Ascending aorta (tissue), 2 donors: ENCODE data around the gene TRAPPC14. TPM values are rescaled to one million over a fixed set of nuclear protein-coding genes. Genes with fewer than 3 reads are reported as not detected.

Experiments
- DNase-seq, 2 donors: peaks; one replicate each; pipeline ENCODE4 v3.0.0-alpha.2; 2019; ENCODE audit warnings: low spot score in 2 of 2
- H3K27ac ChIP-seq, 2 donors: fragments of 200-600 bp; sonication (generic); one replicate each; pipeline ENCODE4 v1.5.1; 2016 to 2017; ENCODE audit warnings: mild to moderate bottlenecking in 1 of 2
- H3K27me3 ChIP-seq: fragments of 200-600 bp; sonication (generic); one replicate; pipeline ENCODE4 v1.5.1; 2017
- H3K36me3 ChIP-seq, 2 donors: fragments of 200-600 bp; sonication (generic); one replicate each; pipeline ENCODE4 v1.5.1; 2016
- H3K4me1 ChIP-seq, 2 donors: fragments of 200-600 bp; sonication (generic); one replicate each; pipeline ENCODE4 v1.5.1; 2016 to 2017; ENCODE audit warnings: mild to moderate bottlenecking in 1 of 2
- H3K4me3 ChIP-seq, 2 donors: fragments of 200-600 bp; sonication (generic); one replicate each; pipeline ENCODE4 v1.5.1; 2016 to 2017; ENCODE audit warnings: mild to moderate bottlenecking in 1 of 2
- H3K9me3 ChIP-seq, 2 donors: fragments of 200-600 bp; sonication (generic); one replicate each; pipeline ENCODE4 v1.5.1; 2016
- intact Hi-C: fragments of 100-400 bp; cut with DNase I; formaldehyde crosslinking; loops from one replicate; pipeline ENCODE4 v1.15.1; 2023
- total RNA-seq: library from RNA; depleted of rRNA; stranded (reverse); fragments of >200 nt; gene quantifications from one replicate; pipeline ENCODE4 v1.1.0, GENCODE V29; 2016
- TF ChIP-seq, protein P1 (sequence below), 3 experiments: fragments of 200-600 bp in 2 of 3; fragments of 450-650 bp in 1 of 3; sonication (generic) in 2 of 3; IDR thresholded peaks; one replicate each; pipeline ENCODE4 v1.5.1; 2016 to 2019; ENCODE audit warnings: antibody characterized with exemption in 3 of 3, mild to moderate bottlenecking in 1 of 3, moderate library complexity in 1 of 3

Gene TRAPPC14
- total RNA-seq, 1 donor from 2014 or later: 22.0 TPM

DNA sequence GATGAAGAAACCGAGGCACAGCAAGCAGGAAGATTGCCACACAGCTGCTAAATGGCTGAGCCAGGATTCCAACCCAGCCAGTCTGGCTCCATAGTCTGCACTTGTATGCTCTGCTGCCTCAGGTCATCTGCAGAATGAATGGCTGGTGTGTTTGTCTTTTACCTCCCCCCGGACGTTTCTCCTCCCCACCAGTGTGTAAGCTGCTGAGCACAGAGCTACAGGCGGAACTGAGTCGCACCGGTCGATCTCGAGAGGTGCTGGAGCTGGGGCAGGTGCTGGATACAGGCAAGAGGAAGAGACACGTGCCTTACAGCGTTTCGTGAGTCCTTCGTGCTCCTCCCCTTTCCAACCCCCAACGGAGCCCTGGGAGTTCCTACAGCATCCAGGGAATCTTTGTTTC is 36.5 kb downstream of the TRAPPC14 start:
- TF ChIP-seq, protein P1, sequence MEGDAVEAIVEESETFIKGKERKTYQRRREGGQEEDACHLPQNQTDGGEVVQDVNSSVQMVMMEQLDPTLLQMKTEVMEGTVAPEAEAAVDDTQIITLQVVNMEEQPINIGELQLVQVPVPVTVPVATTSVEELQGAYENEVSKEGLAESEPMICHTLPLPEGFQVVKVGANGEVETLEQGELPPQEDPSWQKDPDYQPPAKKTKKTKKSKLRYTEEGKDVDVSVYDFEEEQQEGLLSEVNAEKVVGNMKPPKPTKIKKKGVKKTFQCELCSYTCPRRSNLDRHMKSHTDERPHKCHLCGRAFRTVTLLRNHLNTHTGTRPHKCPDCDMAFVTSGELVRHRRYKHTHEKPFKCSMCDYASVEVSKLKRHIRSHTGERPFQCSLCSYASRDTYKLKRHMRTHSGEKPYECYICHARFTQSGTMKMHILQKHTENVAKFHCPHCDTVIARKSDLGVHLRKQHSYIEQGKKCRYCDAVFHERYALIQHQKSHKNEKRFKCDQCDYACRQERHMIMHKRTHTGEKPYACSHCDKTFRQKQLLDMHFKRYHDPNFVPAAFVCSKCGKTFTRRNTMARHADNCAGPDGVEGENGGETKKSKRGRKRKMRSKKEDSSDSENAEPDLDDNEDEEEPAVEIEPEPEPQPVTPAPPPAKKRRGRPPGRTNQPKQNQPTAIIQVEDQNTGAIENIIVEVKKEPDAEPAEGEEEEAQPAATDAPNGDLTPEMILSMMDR (IDR thresholded peaks at IDR 0.05): no peak
- Histone ChIP-seq H3K4me1 (peaks cover 0 to 16% of the 10 kb centered on the region in 2 donors), H3K9me3 (no peaks in the 10 kb centered on the region), H3K4me3 (no peak overlapping the region), H3K27ac (no peak overlapping the region), H3K36me3 (no peaks in the 10 kb centered on the region), H3K27me3 (no peaks in the 10 kb centered on the region)
- intact Hi-C loops: loop anchor here (10.0 kb wide), 1 partner anchor 303 kb away; the partner anchor contains the start of genes MEPCE and ZCWPW1
- no peak for DNase-seq

DNA sequence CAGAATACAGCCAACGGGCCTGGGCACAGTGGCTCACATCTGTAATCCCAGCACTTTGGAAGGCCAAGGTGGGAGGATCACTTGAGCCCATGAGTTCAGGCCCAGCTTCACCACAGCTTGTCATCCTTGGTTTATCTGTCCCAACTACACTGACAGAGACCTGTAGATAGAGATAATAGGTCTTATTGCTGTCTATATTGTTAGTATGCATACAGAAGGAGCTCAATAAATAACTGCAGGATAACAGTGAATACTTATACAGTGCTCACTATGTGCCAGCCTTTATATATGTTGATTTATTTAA is 37.8 kb downstream of the TRAPPC14 start:
- intact Hi-C loops: loop anchor here (10.0 kb wide), 1 partner anchor 304 kb away; the partner anchor contains the start of genes MEPCE and ZCWPW1
- DNase-seq: no peak
- TF ChIP-seq, protein P1 (IDR thresholded peaks at IDR 0.05): no peak
- H3K27me3 ChIP-seq: no peaks in the 10 kb centered on the region
- no peaks in the 10 kb centered on the region for H3K36me3 ChIP-seq
- peak overlapping the region; percentile 70 to 84 for H3K4me3 ChIP-seq
- H3K27ac ChIP-seq: peak overlapping the region; percentile 86 to 93
- H3K9me3 ChIP-seq: no peaks in the 10 kb centered on the region
- H3K4me1 ChIP-seq: peaks cover 0 to 9% of the 10 kb centered on the region in 2 donors

DNA sequence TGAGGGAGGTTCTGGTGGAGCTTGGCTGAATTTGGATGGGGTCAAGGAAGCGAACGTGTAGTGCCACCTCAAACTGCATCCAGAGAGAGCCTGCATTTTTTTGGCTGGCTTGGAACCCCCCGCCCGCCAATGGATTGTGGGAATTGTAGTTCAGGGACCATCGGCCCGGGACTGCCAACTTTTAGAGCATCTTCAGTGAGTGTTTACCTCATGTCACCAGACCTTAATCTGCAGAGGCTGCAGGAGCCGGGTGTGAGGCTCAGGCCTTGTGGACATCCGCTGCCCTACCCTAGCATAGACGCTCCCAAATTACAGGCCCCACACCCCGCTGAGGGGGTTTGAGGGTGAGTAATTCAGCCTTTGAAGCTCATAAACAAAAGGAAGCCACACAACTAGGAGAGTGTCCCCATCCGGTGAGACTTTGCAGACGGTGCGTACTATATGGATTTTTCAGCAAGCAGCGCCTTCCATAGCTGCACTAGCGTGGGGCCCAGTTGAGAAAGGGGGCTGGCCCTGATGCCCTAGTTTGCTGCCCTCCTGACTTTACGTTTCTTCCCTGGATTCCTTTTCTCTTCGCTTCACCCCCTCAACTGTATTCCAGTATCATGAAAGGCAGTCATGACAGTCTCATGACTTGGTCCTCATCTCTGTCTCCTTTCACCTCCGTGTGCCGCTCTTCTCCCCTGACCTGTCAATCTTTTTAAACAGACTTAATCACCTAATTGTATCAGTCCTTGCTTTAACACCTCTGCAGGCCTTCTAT is 38.4 kb downstream of the TRAPPC14 start:
- DNase-seq: peak in 1 of 2 donors; percentile 84
- Histone ChIP-seq H3K4me1 (peaks cover 0 to 9% of the 10 kb centered on the region in 2 donors), H3K36me3 (no peaks in the 10 kb centered on the region), H3K4me3 (peak overlapping the region; percentile 70 to 84), H3K27me3 (no peaks in the 10 kb centered on the region), H3K27ac (peak overlapping the region; percentile 86 to 93), H3K9me3 (no peaks in the 10 kb centered on the region)
- intact Hi-C loops: loop anchor here (1.0 to 10.0 kb wide), 3 partner anchors 19 to 305 kb away; partner anchors contain the start of genes AP4M1, LAMTOR4, MCM7 and MEPCE
- TF ChIP-seq, protein P1 (IDR thresholded peaks at IDR 0.05): no peak

DNA sequence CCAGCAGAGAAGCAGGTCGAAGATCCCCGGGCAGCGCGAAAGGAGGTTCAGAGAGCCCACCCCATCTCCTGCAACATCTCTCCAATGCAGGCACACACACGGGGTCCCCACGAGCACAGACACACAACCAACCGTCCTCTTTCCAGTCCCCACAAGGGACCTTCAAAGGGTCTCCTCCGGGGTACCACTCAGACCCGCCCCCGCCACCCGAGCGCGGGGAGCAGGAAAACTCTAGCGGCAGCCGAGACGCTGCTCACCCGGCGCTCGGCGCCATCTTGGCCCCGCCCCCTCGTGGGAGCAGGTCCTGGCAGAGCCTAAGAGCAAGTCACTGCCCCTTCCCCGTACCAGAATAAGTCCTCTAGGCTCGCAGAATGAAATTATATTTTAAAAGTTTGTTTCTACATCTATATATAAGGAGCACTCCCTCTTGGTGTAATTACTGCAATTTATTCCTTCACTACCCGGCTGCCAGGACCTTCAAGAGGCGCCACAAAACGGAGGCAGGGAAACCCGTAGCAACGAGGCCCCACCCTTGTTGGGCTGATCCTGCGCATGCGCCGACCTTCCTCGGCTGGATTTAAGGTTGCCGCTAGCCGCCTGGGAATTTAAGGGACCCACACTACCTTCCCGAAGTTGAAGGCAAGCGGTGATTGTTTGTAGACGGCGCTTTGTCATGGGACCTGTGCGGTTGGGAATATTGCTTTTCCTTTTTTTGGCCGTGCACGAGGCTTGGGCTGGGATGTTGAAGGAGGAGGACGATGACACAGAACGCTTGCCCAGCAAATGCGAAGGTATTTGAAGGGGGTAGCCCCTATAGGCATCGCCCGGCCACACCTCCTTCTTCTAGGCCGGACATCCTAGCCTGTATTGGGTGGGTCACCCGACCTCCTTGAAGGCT is 39.2 kb downstream of the TRAPPC14 start, which contains the start of the genes CNPY4 and TAF6:
Gene CNPY4, plus strand, starts transcription at position 563 of the 898 bp plus-strand sequence. Its CDS starts 111 bp downstream, at position 674.
Gene TAF6, minus strand, starts transcription at position 287 of the 898 bp plus-strand sequence. CDS start 5,149 bp downstream, outside the sequence.
- Histone ChIP-seq H3K27ac (peak within 1 kb of the TSS; percentile 86 to 93), H3K27me3 (no peaks in the 10 kb centered on the region), H3K4me3 (peak within 1 kb of the TSS; percentile 70 to 84), H3K4me1 (peaks cover 0 to 9% of the 10 kb centered on the region in 2 donors), H3K36me3 (peaks cover 0 to 1% of the 10 kb centered on the region in 2 donors), H3K9me3 (no peaks in the 10 kb centered on the region)
- DNase-seq: peak; percentile 81 to 96
- intact Hi-C loops: loop anchor here (1.0 to 2.0 kb wide), 2 partner anchors 18 to 29 kb away; partner anchors contain the start of genes AP4M1, LAMTOR4 and MCM7
- TF ChIP-seq, protein P1 (IDR thresholded peaks at IDR 0.05): peak in 1 of 3 experiments; percentile 8

DNA sequence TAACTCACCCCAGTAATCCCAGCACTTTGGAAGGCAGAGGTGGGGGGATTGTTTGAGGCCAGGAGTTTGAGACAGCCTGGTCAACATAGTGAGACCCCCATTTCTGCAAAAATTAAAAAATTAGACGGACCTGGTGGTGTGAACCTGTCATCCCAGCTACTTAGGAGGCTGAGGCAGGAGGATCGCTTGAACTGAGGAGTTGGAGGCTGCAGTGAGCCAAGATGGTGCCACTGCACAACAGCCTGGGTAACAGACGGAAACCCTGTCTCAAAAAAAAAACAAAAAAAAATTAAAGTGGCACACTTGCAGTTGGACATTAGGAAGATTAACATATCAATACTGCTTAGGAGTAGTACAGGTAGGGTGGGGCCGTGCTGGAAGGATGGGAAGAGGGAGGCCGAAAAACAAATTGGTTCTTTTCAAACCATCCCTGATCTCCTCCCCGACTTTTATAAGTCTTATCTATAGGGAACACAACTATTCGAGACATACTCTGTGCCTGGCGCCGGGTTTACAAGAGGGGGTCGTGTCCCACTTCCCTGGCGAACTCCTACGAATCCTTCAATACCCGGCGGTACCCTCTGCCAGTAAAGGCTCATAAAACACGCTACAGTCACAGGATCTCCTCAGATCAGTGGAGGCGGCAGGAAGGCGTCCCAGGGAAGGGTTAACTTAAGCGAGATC is 40.0 kb downstream of the TRAPPC14 start:
- H3K27me3 ChIP-seq: no peaks in the 10 kb centered on the region
- H3K27ac ChIP-seq: peak overlapping the region; percentile 86 to 93
- H3K9me3 ChIP-seq: no peaks in the 10 kb centered on the region
- H3K4me3 ChIP-seq: peak overlapping the region; percentile 70 to 84
- no peak for DNase-seq
- intact Hi-C loops: loop anchor here (1.0 to 2.0 kb wide), 2 partner anchors 17 to 30 kb away; partner anchors contain the start of genes AP4M1, LAMTOR4 and MCM7
- H3K36me3 ChIP-seq: peaks cover 8 to 9% of the 10 kb centered on the region in 2 donors
- H3K4me1 ChIP-seq: peaks cover 0 to 9% of the 10 kb centered on the region in 2 donors
- TF ChIP-seq, protein P1 (IDR thresholded peaks at IDR 0.05): no peak
